DMS153 treated with DMSO at 0.1 percent for 48 hours (cell line): Measurements from ENCODE around the gene FSHR.

Experiments
- DNase-seq: peaks from one replicate; lab custom pipeline; 2025; ENCODE audit not compliant: unreplicated experiment; lab: John Stamatoyannopoulos, UW

The FSHR gene

GRCh38 chr2:48915227-48915626, 239.1 kb downstream of the FSHR start:
- DNase-seq, result no peak

GRCh38 chr2:48914477-48915089, 239.7 kb downstream of the FSHR start:
- no peak for DNase-seq
